ENCODE results near the gene FBL.
A peak's percentile ranks its signal among the peaks of the same experiment; 100 is the strongest.

Gene FBL

DNA sequence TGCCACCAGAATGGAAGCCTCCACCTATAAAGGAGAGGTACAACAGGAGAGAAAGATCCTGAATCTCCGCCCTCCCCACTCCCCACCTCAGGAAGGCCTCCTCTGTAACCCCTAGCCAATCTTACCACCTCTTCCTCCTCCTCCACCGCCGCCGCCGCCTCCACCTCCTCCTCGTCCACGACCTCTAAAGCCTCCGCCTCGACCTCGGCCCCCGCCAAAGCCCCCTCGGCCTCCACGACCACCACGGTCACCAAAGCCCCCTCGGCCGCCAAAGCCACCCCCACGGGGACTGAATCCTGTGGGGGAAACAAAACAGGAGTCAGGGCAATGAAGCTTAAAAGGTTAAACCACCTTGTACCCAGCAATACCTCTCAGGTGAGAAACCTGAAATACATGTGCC lies 5.7 kb downstream of the FBL start:
- no peaks in the 10 kb centered on the region for H3K27me3 ChIP-seq (ENCODE audit: control insufficient read depth, insufficient read depth, low read length)
- H3K36me3 ChIP-seq (ENCODE audit: control insufficient read depth, insufficient read depth, low read length) = peaks cover 60% of the 10 kb centered on the region
- H3K4me3 ChIP-seq (ENCODE audit: low read depth, low read length) = no peak overlapping the region
- peaks cover 21% of the 10 kb centered on the region for H3K4me1 ChIP-seq (ENCODE audit: control insufficient read depth, insufficient read depth, low read length)
- no peaks in the 10 kb centered on the region for H3K9me3 ChIP-seq (ENCODE audit: control insufficient read depth, insufficient read depth, low read depth, low read length)
- H3K9ac ChIP-seq (ENCODE audit: low read length) = no peak overlapping the region
- no peak overlapping the region for H3K27ac ChIP-seq (ENCODE audit: low read depth, low read length)

DNA sequence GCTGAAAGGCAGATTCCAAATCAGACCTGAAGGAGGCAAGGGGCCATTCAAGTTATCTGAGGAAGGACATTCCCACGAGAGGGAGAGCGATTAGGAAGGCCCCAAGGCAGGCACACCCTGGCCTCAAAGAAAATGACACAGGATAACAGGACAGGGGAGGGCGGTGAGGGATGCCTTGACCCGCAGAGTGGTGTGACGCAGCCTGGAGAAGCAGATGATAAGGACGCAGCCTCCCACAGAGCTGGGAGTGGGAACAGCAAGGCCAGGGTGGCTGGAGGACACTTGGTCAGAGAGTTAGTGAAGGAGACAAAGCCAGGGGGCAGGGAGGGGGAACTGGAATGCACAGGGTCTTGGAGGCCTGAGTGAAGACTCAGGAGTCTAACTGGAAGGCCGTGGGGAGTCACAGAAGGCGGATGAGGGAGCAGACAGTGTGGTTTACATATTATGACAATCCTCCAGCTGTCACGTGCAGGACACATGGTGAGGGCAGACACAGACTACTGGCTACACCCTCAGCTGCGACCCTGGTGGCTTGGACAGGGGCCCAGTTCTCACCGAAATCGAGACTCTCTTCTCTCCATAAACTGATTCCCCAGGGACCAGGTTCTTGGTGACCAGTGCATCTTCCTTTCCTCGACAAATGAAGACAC lies 6.4 kb downstream of the FBL start:
- H3K36me3 ChIP-seq (ENCODE audit: control insufficient read depth, insufficient read depth, low read length) = peaks cover 66% of the 10 kb centered on the region

DNA sequence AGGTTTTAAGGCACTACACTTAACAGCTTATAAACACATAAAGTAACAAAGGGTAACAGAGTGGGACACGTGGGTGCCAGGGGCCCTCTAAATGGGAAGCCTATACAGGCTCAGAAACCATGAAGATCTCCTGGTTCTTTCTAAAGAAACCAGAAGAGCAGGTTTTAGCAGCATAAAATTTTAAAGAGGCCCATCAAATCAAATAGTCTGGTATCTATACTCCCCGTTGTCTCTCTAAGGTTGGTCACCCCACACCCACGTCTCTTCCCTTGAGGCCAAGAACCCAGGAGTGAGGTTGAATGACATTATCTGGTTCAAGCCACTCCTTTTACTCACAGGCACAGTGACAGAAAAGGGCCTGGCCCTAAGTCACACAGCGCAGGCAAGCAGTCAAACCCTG lies 7.6 kb downstream of the FBL start:
- Histone ChIP-seq H3K27me3 (ENCODE audit: control insufficient read depth, insufficient read depth, low read length) (no peaks in the 10 kb centered on the region), H3K9me3 (ENCODE audit: control insufficient read depth, insufficient read depth, low read depth, low read length) (no peaks in the 10 kb centered on the region), H3K36me3 (ENCODE audit: control insufficient read depth, insufficient read depth, low read length) (peaks cover 72% of the 10 kb centered on the region), H3K27ac (ENCODE audit: low read depth, low read length) (no peak overlapping the region), H3K4me1 (ENCODE audit: control insufficient read depth, insufficient read depth, low read length) (peaks cover 15% of the 10 kb centered on the region), H3K9ac (ENCODE audit: low read length) (no peak overlapping the region), H3K4me3 (ENCODE audit: low read depth, low read length) (no peak overlapping the region)

More for the DNA sequence above, 6.4 kb downstream of the FBL start:
- peaks cover 20% of the 10 kb centered on the region for H3K4me1 ChIP-seq (ENCODE audit: control insufficient read depth, insufficient read depth, low read length)
- H3K27ac ChIP-seq (ENCODE audit: low read depth, low read length) = no peak overlapping the region; the same call in 1 of the 2 replicates
- no peak overlapping the region for H3K9ac ChIP-seq (ENCODE audit: low read length)
- H3K9me3 ChIP-seq (ENCODE audit: control insufficient read depth, insufficient read depth, low read depth, low read length) = no peaks in the 10 kb centered on the region
- H3K4me3 ChIP-seq (ENCODE audit: low read depth, low read length) = no peak overlapping the region
- no peaks in the 10 kb centered on the region for H3K27me3 ChIP-seq (ENCODE audit: control insufficient read depth, insufficient read depth, low read length)

- Histone ChIP-seq H3K4me1 (ENCODE audit: control insufficient read depth, insufficient read depth, low read length) (peaks cover 11% of the 10 kb centered on the region), H3K9me3 (ENCODE audit: control insufficient read depth, insufficient read depth, low read depth, low read length) (no peaks in the 10 kb centered on the region), H3K36me3 (ENCODE audit: control insufficient read depth, insufficient read depth, low read length) (peaks cover 72% of the 10 kb centered on the region)
Measured at GRCh38 chr19:39837978-39838377, 8.2 kb downstream of the FBL start.

DNA sequence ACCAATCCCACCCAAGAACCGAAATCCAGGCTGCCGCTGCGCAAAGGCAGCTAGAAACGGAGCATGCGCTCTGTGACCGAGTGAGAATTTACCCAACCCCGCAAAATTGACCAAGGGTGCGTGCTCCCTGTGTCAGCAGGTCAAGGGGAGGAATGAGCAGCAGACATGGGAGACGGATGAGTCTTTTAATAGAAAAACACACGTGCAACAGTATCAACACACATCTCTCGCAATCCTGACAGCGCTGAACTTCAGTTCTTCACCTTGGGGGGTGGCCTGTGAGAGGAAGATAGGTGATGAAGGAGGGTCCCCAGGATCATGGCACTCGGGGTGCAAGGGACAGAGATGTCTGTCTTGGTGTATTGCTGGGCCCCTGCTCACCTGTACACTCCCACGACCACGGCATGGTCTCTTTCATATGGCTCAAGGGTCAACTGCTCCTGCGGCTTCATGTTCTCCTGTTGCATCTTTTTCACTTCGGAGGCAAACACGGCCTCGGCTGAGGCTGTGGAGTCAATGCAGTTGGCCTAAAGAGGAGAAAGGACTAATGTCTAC lies 11.8 kb downstream of the FBL start:
- H3K27ac ChIP-seq (ENCODE audit: low read depth, low read length) = no peak overlapping the region
- no peak overlapping the region for H3K9ac ChIP-seq (ENCODE audit: low read length)
- H3K27me3 ChIP-seq (ENCODE audit: control insufficient read depth, insufficient read depth, low read length) = no peaks in the 10 kb centered on the region
- no peaks in the 10 kb centered on the region for H3K9me3 ChIP-seq (ENCODE audit: control insufficient read depth, insufficient read depth, low read depth, low read length)
- H3K4me3 ChIP-seq (ENCODE audit: low read depth, low read length) = 0 out of 2 replicates have a peak overlapping the region, but pooled peaks have one; percentile 1
- peaks cover 65% of the 10 kb centered on the region for H3K36me3 ChIP-seq (ENCODE audit: control insufficient read depth, insufficient read depth, low read length)
- H3K4me1 ChIP-seq (ENCODE audit: control insufficient read depth, insufficient read depth, low read length) = peaks cover 3% of the 10 kb centered on the region

More at GRCh38 chr19:39837978-39838377, 8.2 kb downstream of the FBL start:
- H3K27me3 ChIP-seq (ENCODE audit: control insufficient read depth, insufficient read depth, low read length) = no peaks in the 10 kb centered on the region
- H3K27ac ChIP-seq (ENCODE audit: low read depth, low read length) = no peak overlapping the region
- no peak overlapping the region for H3K4me3 ChIP-seq (ENCODE audit: low read depth, low read length)
- no peak overlapping the region for H3K9ac ChIP-seq (ENCODE audit: low read length)

DNA sequence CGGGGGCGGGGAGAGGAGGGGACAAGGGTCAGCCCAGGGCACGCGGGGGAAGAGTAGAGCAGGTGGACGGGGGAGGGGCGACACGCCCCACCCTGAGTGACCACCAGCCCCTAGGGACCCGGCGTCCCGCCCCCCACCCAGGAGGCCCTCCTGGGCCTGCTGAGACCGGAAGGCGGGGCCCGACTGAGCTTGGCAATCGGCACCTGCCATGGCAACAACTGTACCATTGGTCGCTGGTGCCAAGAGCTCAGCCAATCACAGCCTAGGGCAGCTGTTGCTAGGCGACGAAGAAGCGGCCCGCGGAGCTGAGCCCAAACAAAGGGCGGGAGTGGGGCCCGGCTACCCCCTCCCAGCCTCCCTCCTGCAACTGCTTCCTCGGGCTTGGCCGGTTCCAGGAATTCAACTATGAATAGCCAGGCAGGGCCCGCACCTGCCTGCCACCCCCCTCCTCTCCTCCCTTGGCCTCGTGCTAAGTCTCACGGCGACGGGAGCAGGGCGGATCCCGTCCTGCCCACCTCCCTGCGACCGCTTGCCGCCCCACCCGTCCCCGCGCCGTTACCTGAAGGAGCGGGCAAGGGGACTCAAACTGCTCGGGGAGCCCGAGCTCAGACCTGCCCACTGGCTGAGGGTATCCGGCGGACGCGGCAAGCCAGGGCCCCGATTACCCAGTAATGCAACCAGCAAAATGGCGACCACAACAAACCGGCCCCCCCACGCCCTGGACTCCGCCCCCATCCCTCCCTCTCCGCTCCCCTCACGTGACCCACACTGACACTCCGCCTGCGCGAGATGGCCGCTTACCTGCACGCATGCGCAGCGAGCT lies 12.5 kb downstream of the FBL start, which contains the start of gene DYRK1B:
DYRK1B (minus strand) TSS at position 699 of the 823 bp plus-strand sequence. CDS start 2,295 bp downstream, outside the sequence.
- Histone ChIP-seq H3K9me3 (ENCODE audit: control insufficient read depth, insufficient read depth, low read depth, low read length) (no peaks in the 10 kb centered on the region), H3K4me1 (ENCODE audit: control insufficient read depth, insufficient read depth, low read length) (peaks cover 3% of the 10 kb centered on the region), H3K36me3 (ENCODE audit: control insufficient read depth, insufficient read depth, low read length) (peaks cover 58% of the 10 kb centered on the region), H3K4me3 (ENCODE audit: low read depth, low read length) (peak within 1 kb of the TSS; percentile 81), H3K27me3 (ENCODE audit: control insufficient read depth, insufficient read depth, low read length) (no peaks in the 10 kb centered on the region), H3K27ac (ENCODE audit: low read depth, low read length) (peak within 1 kb of the TSS; percentile 71), H3K9ac (ENCODE audit: low read length) (peak within 1 kb of the TSS; percentile 80)

DNA sequence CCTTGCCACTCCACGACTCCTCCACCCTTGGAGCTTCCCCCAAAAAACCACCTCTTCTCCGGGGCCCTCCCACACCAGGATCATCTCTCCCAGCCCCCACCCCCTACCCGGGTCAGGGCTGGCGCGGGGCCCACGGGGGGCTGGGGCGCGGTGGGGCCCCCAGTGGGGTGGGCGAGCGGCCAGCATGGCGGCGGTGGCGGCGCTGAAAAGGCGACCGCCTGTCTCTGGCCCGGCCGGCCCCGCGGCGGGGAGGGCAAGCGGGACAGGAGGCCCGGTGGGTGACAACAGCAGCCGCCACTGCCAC lies 13.1 kb downstream of the FBL start:
- Histone ChIP-seq H3K9ac (ENCODE audit: low read length) (peak overlapping the region; percentile 45), H3K27me3 (ENCODE audit: control insufficient read depth, insufficient read depth, low read length) (no peaks in the 10 kb centered on the region), H3K4me1 (ENCODE audit: control insufficient read depth, insufficient read depth, low read length) (peaks cover 3% of the 10 kb centered on the region), H3K27ac (ENCODE audit: low read depth, low read length) (peak overlapping the region; percentile 71), H3K9me3 (ENCODE audit: control insufficient read depth, insufficient read depth, low read depth, low read length) (no peaks in the 10 kb centered on the region), H3K36me3 (ENCODE audit: control insufficient read depth, insufficient read depth, low read length) (peaks cover 52% of the 10 kb centered on the region), H3K4me3 (ENCODE audit: low read depth, low read length) (peak overlapping the region; percentile 81)

- peak overlapping the region; percentile 81 for H3K4me3 ChIP-seq (ENCODE audit: low read depth, low read length)
- H3K9me3 ChIP-seq (ENCODE audit: control insufficient read depth, insufficient read depth, low read depth, low read length) = no peaks in the 10 kb centered on the region
- H3K9ac ChIP-seq (ENCODE audit: low read length) = peak overlapping the region; percentile 45
- peak overlapping the region; percentile 71; the same call in 1 of the 2 replicates for H3K27ac ChIP-seq (ENCODE audit: low read depth, low read length)
- peaks cover 51% of the 10 kb centered on the region for H3K36me3 ChIP-seq (ENCODE audit: control insufficient read depth, insufficient read depth, low read length)
- H3K4me1 ChIP-seq (ENCODE audit: control insufficient read depth, insufficient read depth, low read length) = peaks cover 3% of the 10 kb centered on the region
- H3K27me3 ChIP-seq (ENCODE audit: control insufficient read depth, insufficient read depth, low read length) = no peaks in the 10 kb centered on the region
Measured at GRCh38 chr19:39832341-39833083, 13.7 kb downstream of the FBL start.

DNA sequence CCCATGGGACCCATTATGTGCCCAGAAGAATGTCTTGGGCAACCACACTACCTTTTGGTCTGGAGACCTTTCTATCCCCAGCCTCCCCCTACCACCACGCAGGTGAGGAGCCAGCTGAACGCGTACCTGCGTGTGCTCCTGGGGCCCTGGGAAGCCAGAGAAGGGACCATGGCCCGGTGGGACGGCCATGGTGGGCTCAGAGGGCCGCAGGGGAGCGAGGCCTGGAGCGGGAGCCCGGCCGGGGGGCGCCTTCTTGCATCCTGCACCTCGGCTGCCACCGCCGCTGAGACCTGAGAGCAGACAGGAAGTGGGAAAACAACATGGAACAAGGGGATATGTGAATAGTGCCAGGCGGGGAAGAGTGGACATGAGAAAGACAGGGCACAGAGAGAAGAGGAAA lies 14.5 kb downstream of the FBL start:
- no peak overlapping the region for H3K9ac ChIP-seq (ENCODE audit: low read length)
- no peaks in the 10 kb centered on the region for H3K27me3 ChIP-seq (ENCODE audit: control insufficient read depth, insufficient read depth, low read length)
- peaks cover 48% of the 10 kb centered on the region for H3K36me3 ChIP-seq (ENCODE audit: control insufficient read depth, insufficient read depth, low read length)
- peaks cover 3% of the 10 kb centered on the region for H3K4me1 ChIP-seq (ENCODE audit: control insufficient read depth, insufficient read depth, low read length)
- no peaks in the 10 kb centered on the region for H3K9me3 ChIP-seq (ENCODE audit: control insufficient read depth, insufficient read depth, low read depth, low read length)
- H3K27ac ChIP-seq (ENCODE audit: low read depth, low read length) = no peak overlapping the region
- no peak overlapping the region for H3K4me3 ChIP-seq (ENCODE audit: low read depth, low read length)

DNA sequence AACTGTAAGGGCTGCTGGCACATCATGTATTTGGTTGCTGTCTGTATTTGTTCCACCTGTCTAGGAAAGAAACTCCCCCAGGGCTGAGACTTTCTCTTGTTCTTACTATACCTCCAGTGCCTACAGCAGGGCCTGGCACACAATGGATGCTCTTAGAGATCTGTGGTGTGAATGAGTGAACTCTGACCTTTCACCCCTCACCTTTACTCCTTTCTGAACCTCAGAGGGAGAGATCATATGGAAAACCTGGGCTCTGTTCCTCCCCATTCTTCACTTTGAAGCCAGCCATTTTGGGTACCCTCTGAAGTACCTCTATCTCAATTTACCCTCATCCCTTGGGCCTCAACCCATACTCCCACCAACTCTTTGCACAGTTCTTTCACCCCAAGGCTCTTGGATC lies 15.3 kb downstream of the FBL start:
- peaks cover 44% of the 10 kb centered on the region for H3K36me3 ChIP-seq (ENCODE audit: control insufficient read depth, insufficient read depth, low read length)
- no peak overlapping the region for H3K9ac ChIP-seq (ENCODE audit: low read length)
- H3K4me3 ChIP-seq (ENCODE audit: low read depth, low read length) = no peak overlapping the region
- H3K4me1 ChIP-seq (ENCODE audit: control insufficient read depth, insufficient read depth, low read length) = peaks cover 3% of the 10 kb centered on the region
- H3K27me3 ChIP-seq (ENCODE audit: control insufficient read depth, insufficient read depth, low read length) = no peaks in the 10 kb centered on the region
- no peaks in the 10 kb centered on the region for H3K9me3 ChIP-seq (ENCODE audit: control insufficient read depth, insufficient read depth, low read depth, low read length)
- H3K27ac ChIP-seq (ENCODE audit: low read depth, low read length) = no peak overlapping the region

All from HUES6 (cell line).